Fibroblast of skin of abdomen (primary cell): ENCODE data around the gene ANKRD44.
"Not testable (repeated sequence)": the region's sequence is repeated elsewhere in the genome, so short reads cannot be mapped to it uniquely, and the experiment has no call there.

Experiments
- DNase-seq: peaks from one replicate; pipeline ENCODE4 v3.0.0-alpha.2; 2013

The ANKRD44 gene

GRCh38 chr2:197315371-197315770 lies 4.8 kb upstream of the ANKRD44 start:
- DNase-seq: no peak

GRCh38 chr2:197312186-197312585 lies 1.6 kb upstream of the ANKRD44 start:
- no peak for DNase-seq

GRCh38 chr2:197311421-197312033 lies 947 bp upstream of the ANKRD44 start:
- DNase-seq: no peak

GRCh38 chr2:197310987-197311420 lies 424 bp upstream of the ANKRD44 start:
- no peak for DNase-seq

GRCh38 chr2:197309691-197310231 lies 819 bp downstream of the ANKRD44 start:
- DNase-seq: no peak

GRCh38 chr2:197308996-197309690 lies 1.4 kb downstream of the ANKRD44 start:
- no peak for DNase-seq

GRCh38 chr2:197308585-197308984 lies 2.0 kb downstream of the ANKRD44 start:
- no peak for DNase-seq

- no peak for DNase-seq
Measured at GRCh38 chr2:197307933-197308521, 2.6 kb downstream of the ANKRD44 start.

GRCh38 chr2:197307236-197307932 lies 3.2 kb downstream of the ANKRD44 start:
- DNase-seq: no peak

GRCh38 chr2:197306696-197307040 lies 3.9 kb downstream of the ANKRD44 start:
- no peak for DNase-seq

- no peak for DNase-seq
Measured at GRCh38 chr2:197306024-197306695, 4.4 kb downstream of the ANKRD44 start.

- no peak for DNase-seq
Measured at GRCh38 chr2:197304556-197305011, 6.0 kb downstream of the ANKRD44 start.

- no peak for DNase-seq
Measured at GRCh38 chr2:197300139-197300538, 10.4 kb downstream of the ANKRD44 start.

GRCh38 chr2:197298609-197299008 lies 12.0 kb downstream of the ANKRD44 start:
- DNase-seq: no peak

GRCh38 chr2:197297772-197298318 lies 12.7 kb downstream of the ANKRD44 start:
- no peak for DNase-seq

- DNase-seq: no peak
Measured at GRCh38 chr2:197297266-197297665, 13.3 kb downstream of the ANKRD44 start.

GRCh38 chr2:197296835-197297234 lies 13.7 kb downstream of the ANKRD44 start:
- no peak for DNase-seq

- no peak for DNase-seq
Measured at GRCh38 chr2:197294260-197294659, 16.3 kb downstream of the ANKRD44 start.

- DNase-seq: no peak
Measured at GRCh38 chr2:197293252-197294007, 17.1 kb downstream of the ANKRD44 start.

- no peak for DNase-seq
Measured at GRCh38 chr2:197292619-197293018, 18.0 kb downstream of the ANKRD44 start.

GRCh38 chr2:197287596-197287932 lies 23.0 kb downstream of the ANKRD44 start:
- not testable (repeated sequence) for DNase-seq
